Measurements from ENCODE around the gene C8G. TPM values are rescaled to one million over a fixed set of nuclear protein-coding genes. Genes with fewer than 3 reads are reported as not detected.

The C8G gene
- total RNA-seq, 1 donor from 2014 or later: 0.79 TPM

- DNase-seq (ENCODE audit: low read depth) (no peak), FAIRE-seq (no peak)
- TF ChIP-seq CTCF (IDR thresholded peaks at IDR 0.05; ENCODE audit: insufficient read depth, low read length, severe bottlenecking): no peak
- Histone ChIP-seq H3K4me3 (ENCODE audit: low read depth, low read length) (no peak overlapping the region), H3K27me3 (ENCODE audit: control insufficient read depth, insufficient read depth, low read length) (peaks cover 7% of the 10 kb centered on the region), H3K36me3 (ENCODE audit: control insufficient read depth, insufficient read depth, low read length) (no peaks in the 10 kb centered on the region)
These were observed 34.9 kb downstream of the C8G start for GRCh38 chr9:136979769-136980587.

GRCh38 chr9:136980669-136981478 lies 35.8 kb downstream of the C8G start:
- TF ChIP-seq CTCF (IDR thresholded peaks at IDR 0.05; ENCODE audit: insufficient read depth, low read length, severe bottlenecking): no peak
- peaks cover 10% of the 10 kb centered on the region for H3K27me3 ChIP-seq (ENCODE audit: control insufficient read depth, insufficient read depth, low read length)
- no peak overlapping the region for H3K4me3 ChIP-seq (ENCODE audit: low read depth, low read length)
- FAIRE-seq (no peak), DNase-seq (ENCODE audit: low read depth) (no peak)
- H3K36me3 ChIP-seq (ENCODE audit: control insufficient read depth, insufficient read depth, low read length): no peaks in the 10 kb centered on the region

- H3K27me3 ChIP-seq (ENCODE audit: control insufficient read depth, insufficient read depth, low read length): peaks cover 10% of the 10 kb centered on the region
- FAIRE-seq (no peak), DNase-seq (ENCODE audit: low read depth) (no peak)
- H3K4me3 ChIP-seq (ENCODE audit: low read depth, low read length): no peak overlapping the region
- no peak for TF ChIP-seq CTCF (IDR thresholded peaks at IDR 0.05; ENCODE audit: insufficient read depth, low read length, severe bottlenecking)
- no peaks in the 10 kb centered on the region for H3K36me3 ChIP-seq (ENCODE audit: control insufficient read depth, insufficient read depth, low read length)
These were observed 36.7 kb downstream of the C8G start for GRCh38 chr9:136981588-136982231.

- no peaks in the 10 kb centered on the region for H3K36me3 ChIP-seq (ENCODE audit: control insufficient read depth, insufficient read depth, low read length)
- DNase-seq (ENCODE audit: low read depth) (no peak), FAIRE-seq (no peak)
- H3K4me3 ChIP-seq (ENCODE audit: low read depth, low read length): no peak within 1 kb of the TSS
- TF ChIP-seq CTCF (IDR thresholded peaks at IDR 0.05; ENCODE audit: insufficient read depth, low read length, severe bottlenecking): no peak
- H3K27me3 ChIP-seq (ENCODE audit: control insufficient read depth, insufficient read depth, low read length): peaks cover 10% of the 10 kb centered on the region
These were observed 37.4 kb downstream of the C8G start, which contains the start of gene LCNL1 for GRCh38 chr9:136982232-136983051. LCNL1 (plus strand) TSS chr9:136982993; CDS start chr9:136983587, 594 bp downstream.

- no peak overlapping the region for H3K4me3 ChIP-seq (ENCODE audit: low read depth, low read length)
- DNase-seq (ENCODE audit: low read depth): no peak
- no peaks in the 10 kb centered on the region for H3K36me3 ChIP-seq (ENCODE audit: control insufficient read depth, insufficient read depth, low read length)
- peaks cover 10% of the 10 kb centered on the region for H3K27me3 ChIP-seq (ENCODE audit: control insufficient read depth, insufficient read depth, low read length)
- no peak for TF ChIP-seq CTCF (IDR thresholded peaks at IDR 0.05; ENCODE audit: insufficient read depth, low read length, severe bottlenecking)
- no peak for FAIRE-seq
These were observed 38.1 kb downstream of the C8G start for GRCh38 chr9:136983167-136983566.
